ENCODE measurements around the gene CCR2.

GRCh38 chr3:46337911-46338310, 16.0 kb upstream of the CCR2 start:
- TF ChIP-seq CTCF (IDR thresholded peaks at IDR 0.05; ENCODE audit: poor library complexity, severe bottlenecking) (no peak), TAF1 (IDR thresholded peaks at IDR 0.05; ENCODE audit: low read depth) (no peak), EZH2 (IDR thresholded peaks at IDR 0.05; ENCODE audit: borderline replicate concordance, insufficient read depth, low read length, poor library complexity, severe bottlenecking) (no peak), REST (IDR thresholded peaks at IDR 0.05; ENCODE audit: borderline replicate concordance) (no peak), POLR2AphosphoS5 (IDR thresholded peaks at IDR 0.05) (no peak)

Measured in neural cell (in vitro differentiated cells).